ENCODE results near the gene FECH. TPM values are rescaled to one million over a fixed set of nuclear protein-coding genes. Genes with fewer than 3 reads are reported as not detected.

FECH gene
- total and polyA plus RNA-seq, 2 donors (not counting 1 experiment from before 2014, with no cell fraction given) = 5.8 to 10.4 TPM

- intact Hi-C loops (cut with micrococcal nuclease) = no loop called here
- Histone ChIP-seq H3K36me3 (replicated peaks in 1 of 2; ENCODE audit: control extremely low read depth in 1 of 2, control insufficient read depth in 1 of 2, extremely low read depth in 1 of 2, insufficient read depth in 2 of 2, low read length in 1 of 2) (no peaks in the 10 kb centered on the region), H4K20me1 (ENCODE audit: control insufficient read depth, insufficient read depth, low read length, poor library complexity, severe bottlenecking) (no peaks in the 10 kb centered on the region), H3K4me1 (ENCODE audit: control insufficient read depth in 2 of 2, insufficient read depth in 2 of 2, low read length in 2 of 2) (no peaks in the 10 kb centered on the region), H3K79me2 (ENCODE audit: control insufficient read depth, insufficient read depth, low read length) (no peaks in the 10 kb centered on the region), H2AFZ (ENCODE audit: insufficient read depth, low read depth, low read length, poor library complexity, severe bottlenecking) (no peak overlapping the region), H3K27me3 (replicated peaks in 1 of 4; ENCODE audit: control extremely low read depth in 1 of 4, control insufficient read depth in 3 of 4, insufficient read depth in 4 of 4, low read length in 3 of 4) (no peaks in the 10 kb centered on the region), H3K9ac (ENCODE audit: low read length) (no peak overlapping the region), H3K9me3 (ENCODE audit: control extremely low read depth in 1 of 3, control insufficient read depth in 2 of 3, insufficient read depth in 1 of 3, low read length in 2 of 3) (no peaks in the 10 kb centered on the region), H3K4me2 (replicated peaks; ENCODE audit: low read depth, low read length, poor library complexity, severe bottlenecking) (no peak overlapping the region), H3K27ac (ENCODE audit: low read length in 2 of 2) (no peak overlapping the region), H3K4me3 (ENCODE audit: control extremely low read depth in 1 of 5, extremely low read depth in 1 of 5, insufficient read depth in 1 of 5, low read depth in 2 of 5, low read length in 4 of 5) (no peak overlapping the region)
- no peak for TF ChIP-seq EZH2 (IDR thresholded peaks at IDR 0.05; ENCODE audit: borderline replicate concordance, insufficient read depth, low read depth, low read length, poor library complexity, severe bottlenecking)
- no peak for TF ChIP-seq CTCF (IDR thresholded peaks at IDR 0.05)
- no peak for ATAC-seq (ENCODE audit: low read depth)
- CTCF ChIA-PET = no interaction called here
- H3K27ac Mint-ChIP-seq = no peak overlapping the region
- no peak overlapping the region for H3K4me3 Mint-ChIP-seq
- H3K27me3 Mint-ChIP-seq = peaks cover 13% of the 10 kb centered on the region
- POLR2A ChIA-PET = no interaction called here
- no peak for DNase-seq
- no peaks in the 10 kb centered on the region for H3K4me1 Mint-ChIP-seq
- no peaks in the 10 kb centered on the region for H3K9me3 Mint-ChIP-seq (ENCODE audit: insufficient read depth)
These were observed 52.0 kb downstream of the FECH start for GRCh38 chr18:57534511-57534909.

- H3K9ac ChIP-seq (ENCODE audit: low read length) = no peak overlapping the region
- Mint-ChIP-seq H3K27me3 (peaks cover 9% of the 10 kb centered on the region), H3K9me3 (ENCODE audit: insufficient read depth) (no peaks in the 10 kb centered on the region), H3K4me1 (no peaks in the 10 kb centered on the region), H3K4me3 (no peak overlapping the region), H3K27ac (no peak overlapping the region)
- H3K79me2 ChIP-seq (ENCODE audit: control insufficient read depth, insufficient read depth, low read length) = no peaks in the 10 kb centered on the region
- no peak overlapping the region for H3K4me2 ChIP-seq (replicated peaks; ENCODE audit: low read depth, low read length, poor library complexity, severe bottlenecking)
- CTCF ChIA-PET = interaction anchor here (1.4 kb wide), 1 partner anchor 12 kb away, joined by 3 read pairs; no protein-coding TSS in a partner anchor
- no peaks in the 10 kb centered on the region for H3K36me3 ChIP-seq (replicated peaks in 1 of 2; ENCODE audit: control extremely low read depth in 1 of 2, control insufficient read depth in 1 of 2, extremely low read depth in 1 of 2, insufficient read depth in 2 of 2, low read length in 1 of 2)
- DNase-seq (no peak), ATAC-seq (ENCODE audit: low read depth) (no peak)
- no peaks in the 10 kb centered on the region for H4K20me1 ChIP-seq (ENCODE audit: control insufficient read depth, insufficient read depth, low read length, poor library complexity, severe bottlenecking)
- H3K4me3 ChIP-seq (ENCODE audit: control extremely low read depth in 1 of 5, extremely low read depth in 1 of 5, insufficient read depth in 1 of 5, low read depth in 2 of 5, low read length in 4 of 5) = no peak overlapping the region
- 79% methylated on average over 3 of the region's 4 CpGs for WGBS (ENCODE audit: insufficient coverage)
- POLR2A ChIA-PET = no interaction called here
- no peaks in the 10 kb centered on the region for H3K4me1 ChIP-seq (ENCODE audit: control insufficient read depth in 2 of 2, insufficient read depth in 2 of 2, low read length in 2 of 2)
- TF ChIP-seq EZH2 (IDR thresholded peaks at IDR 0.05; ENCODE audit: borderline replicate concordance, insufficient read depth, low read depth, low read length, poor library complexity, severe bottlenecking) = no peak
- no peak for TF ChIP-seq CTCF (IDR thresholded peaks at IDR 0.05)
- intact Hi-C loops (cut with micrococcal nuclease) = no loop called here
- peaks cover 0 to 4% (median 0%) of the 10 kb centered on the region in 4 experiments for H3K27me3 ChIP-seq (replicated peaks in 1 of 4; ENCODE audit: control extremely low read depth in 1 of 4, control insufficient read depth in 3 of 4, insufficient read depth in 4 of 4, low read length in 3 of 4)
- no peak overlapping the region for H2AFZ ChIP-seq (ENCODE audit: insufficient read depth, low read depth, low read length, poor library complexity, severe bottlenecking)
- no peak overlapping the region for H3K27ac ChIP-seq (ENCODE audit: low read length in 2 of 2)
- no peaks in the 10 kb centered on the region for H3K9me3 ChIP-seq (ENCODE audit: control extremely low read depth in 1 of 3, control insufficient read depth in 2 of 3, insufficient read depth in 1 of 3, low read length in 2 of 3)
These were observed 52.5 kb downstream of the FECH start for GRCh38 chr18:57533868-57534510.

All from B cell (primary cell).